Epithelial cell of prostate (primary cell): ENCODE data around the gene ISM1.
A peak's percentile ranks its signal among the peaks of the same experiment; 100 is the strongest.

Experiments
- DNase-seq: peaks from one replicate; pipeline ENCODE4 v3.0.0-alpha.2; 2011; ENCODE audit warnings: low read depth, low spot score
- H3K27ac ChIP-seq: fragments of 450-650 bp; 2 replicates; pipeline ENCODE4 v1.5.1; 2017; ENCODE audit warnings: mild to moderate bottlenecking

The ISM1 gene

GRCh38 chr20:13220904-13221297 lies at the start of gene ISM1:
ISM1 (plus strand) TSS chr20:13221274; CDS start chr20:13221777, 503 bp downstream.
- H3K27ac ChIP-seq = no peak within 1 kb of the TSS
- DNase-seq = no peak

- no peak overlapping the region for H3K27ac ChIP-seq
Measured at GRCh38 chr20:13173201-13173600, 47.9 kb upstream of the ISM1 start.

GRCh38 chr20:13174402-13174801 lies 46.7 kb upstream of the ISM1 start:
- H3K27ac ChIP-seq = no peak overlapping the region
- DNase-seq = no peak

More at GRCh38 chr20:13173201-13173600, 47.9 kb upstream of the ISM1 start:
- DNase-seq = peak; percentile 10

GRCh38 chr20:13180986-13181889 lies 39.8 kb upstream of the ISM1 start:
- DNase-seq = no peak
- no peak overlapping the region for H3K27ac ChIP-seq

GRCh38 chr20:13183005-13183404 lies 38.1 kb upstream of the ISM1 start:
- DNase-seq = no peak
- no peak overlapping the region for H3K27ac ChIP-seq

- no peak overlapping the region for H3K27ac ChIP-seq
- DNase-seq = no peak
Measured at GRCh38 chr20:13186043-13186774, 34.9 kb upstream of the ISM1 start.

- no peak for DNase-seq
- no peak overlapping the region for H3K27ac ChIP-seq
Measured at GRCh38 chr20:13187899-13188298, 33.2 kb upstream of the ISM1 start.

- H3K27ac ChIP-seq = no peak overlapping the region
- DNase-seq = no peak
Measured at GRCh38 chr20:13199279-13199678, 21.8 kb upstream of the ISM1 start.

- no peak overlapping the region for H3K27ac ChIP-seq
- no peak for DNase-seq
Measured at GRCh38 chr20:13200767-13201500, 20.1 kb upstream of the ISM1 start.

- no peak overlapping the region for H3K27ac ChIP-seq
- no peak for DNase-seq
Measured at GRCh38 chr20:13202565-13202964, 18.5 kb upstream of the ISM1 start.

- no peak overlapping the region for H3K27ac ChIP-seq
- DNase-seq = peak; percentile 16
Measured at GRCh38 chr20:13205425-13205824, 15.6 kb upstream of the ISM1 start.

- no peak for DNase-seq
- H3K27ac ChIP-seq = no peak overlapping the region
Measured at GRCh38 chr20:13205848-13206434, 15.1 kb upstream of the ISM1 start.

GRCh38 chr20:13207016-13207415 lies 14.1 kb upstream of the ISM1 start:
- no peak overlapping the region for H3K27ac ChIP-seq
- DNase-seq = no peak

GRCh38 chr20:13211956-13212618 lies 9.0 kb upstream of the ISM1 start:
- no peak for DNase-seq
- no peak overlapping the region for H3K27ac ChIP-seq

- DNase-seq = no peak
Measured at GRCh38 chr20:13212750-13213149, 8.3 kb upstream of the ISM1 start.

GRCh38 chr20:13213335-13213734 lies 7.7 kb upstream of the ISM1 start:
- DNase-seq = no peak
- H3K27ac ChIP-seq = no peak overlapping the region

More at GRCh38 chr20:13212750-13213149, 8.3 kb upstream of the ISM1 start:
- no peak overlapping the region for H3K27ac ChIP-seq

GRCh38 chr20:13216533-13216932 lies 4.5 kb upstream of the ISM1 start:
- no peak for DNase-seq
- no peak overlapping the region for H3K27ac ChIP-seq

- H3K27ac ChIP-seq = no peak overlapping the region
- DNase-seq = no peak
Measured at GRCh38 chr20:13219327-13220193, 1.5 kb upstream of the ISM1 start.
